Stimulated activated CD4-positive, alpha-beta T cell treated with anti-CD3 and anti-CD28 coated beads, Interleukin-4, amount 100 ng/mL, for 4 hours (primary cell): Measurements from ENCODE around the gene C9orf153.
"Not testable (repeated sequence)": the region's sequence is repeated elsewhere in the genome, so short reads cannot be mapped to it uniquely, and the experiment has no call there.

ENCODE experiments used
- DNase-seq, 2 experiments: peaks; one replicate each; pipeline ENCODE4 v3.0.0-alpha.2; 2020

The C9orf153 gene

DNA sequence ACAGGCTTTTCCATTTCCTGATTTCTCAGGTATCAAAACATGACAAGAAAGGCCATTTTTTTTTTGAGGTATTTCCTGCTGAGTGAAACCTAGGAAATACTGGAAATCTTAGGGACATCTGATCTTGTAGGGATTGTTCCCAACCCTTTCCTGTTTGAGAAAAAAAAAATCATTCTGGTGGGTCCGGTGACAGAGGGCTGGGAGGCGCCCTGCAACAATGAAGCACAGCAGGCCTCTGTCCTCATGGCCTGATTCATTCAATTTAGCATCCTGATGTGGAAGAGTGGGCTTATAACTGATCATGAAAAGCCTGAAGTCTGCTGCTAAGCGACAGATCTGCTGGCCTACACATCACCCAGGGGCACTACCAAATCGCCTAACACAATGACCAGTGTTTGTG lies 3.0 kb upstream of the C9orf153 start:
- no peak for DNase-seq

DNA sequence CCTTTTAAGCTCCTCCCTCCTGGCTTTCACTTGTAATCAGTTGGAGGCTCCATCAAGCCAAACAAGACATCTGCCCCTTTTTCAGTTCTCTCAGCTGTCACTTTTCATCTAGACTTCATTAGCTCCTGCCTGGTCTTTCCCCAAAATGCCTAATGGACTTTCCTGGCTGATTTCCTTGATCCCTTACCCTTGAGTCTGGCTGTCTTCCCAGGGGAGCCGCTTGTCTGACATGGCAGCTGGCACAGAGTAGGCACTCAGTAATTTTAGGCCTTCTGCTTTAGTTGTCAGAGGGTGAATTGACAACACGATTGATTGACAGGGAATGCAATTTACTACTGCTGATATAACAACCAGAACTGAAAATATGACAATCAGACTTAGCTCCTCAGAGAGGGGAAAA lies 2.1 kb downstream of the C9orf153 start:
- DNase-seq = no peak

DNA sequence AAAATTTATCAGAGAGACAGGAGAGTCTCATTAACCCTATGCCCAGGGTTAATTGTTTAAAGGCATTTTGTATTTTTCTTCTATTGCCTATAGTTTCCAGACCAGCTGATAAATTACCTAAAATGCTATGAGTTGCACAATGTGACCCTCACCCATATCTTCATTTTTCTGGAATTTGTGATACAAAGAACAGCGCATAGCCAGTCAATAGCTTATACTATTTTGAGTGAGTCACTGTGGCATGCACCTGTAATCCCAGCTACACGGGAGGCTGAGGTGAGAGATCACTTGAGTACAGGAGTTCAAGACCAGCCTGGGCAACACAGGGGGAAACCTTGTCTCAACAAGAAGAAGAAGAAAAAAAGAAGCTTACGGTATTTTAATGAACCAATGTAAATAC lies 2.8 kb downstream of the C9orf153 start:
- DNase-seq = no peak

DNA sequence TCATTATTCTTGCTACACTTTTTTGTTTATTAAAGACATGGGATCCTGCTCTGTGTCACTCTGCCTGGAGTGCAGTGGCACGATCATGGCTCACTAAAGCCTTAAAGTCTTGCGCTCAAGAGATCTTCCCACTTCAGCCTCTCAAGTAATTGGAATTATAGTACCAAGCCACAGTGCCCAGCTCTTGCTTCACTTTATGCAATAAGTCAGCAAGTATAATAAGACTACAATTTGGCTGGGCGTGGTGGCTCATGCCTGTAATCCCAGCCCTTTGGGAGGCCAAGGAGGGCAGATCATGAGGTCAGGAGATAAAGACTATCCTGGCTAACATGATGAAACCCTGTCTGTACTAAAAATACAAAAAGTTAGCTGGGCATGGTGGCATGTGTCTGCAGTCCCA lies 5.9 kb downstream of the C9orf153 start:
- no peak for DNase-seq

DNA sequence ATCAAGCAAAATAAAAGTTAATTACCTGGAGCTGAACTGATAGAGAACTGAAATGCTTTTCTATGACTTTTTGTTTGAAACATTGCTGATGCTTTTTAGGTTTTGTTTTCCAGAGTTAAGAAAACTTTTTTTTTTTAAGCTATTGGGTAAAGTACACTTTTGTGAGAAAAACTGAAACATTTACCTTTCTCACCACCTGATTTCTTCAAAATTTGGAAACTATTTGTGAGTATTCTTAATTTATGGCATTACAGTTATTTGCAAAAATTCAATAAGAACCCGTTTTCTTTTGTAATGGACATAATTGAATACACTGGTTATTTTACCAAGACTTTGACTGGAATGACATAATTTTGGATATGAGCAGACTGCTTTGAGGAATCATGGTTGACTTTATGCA lies 6.6 kb downstream of the C9orf153 start:
- DNase-seq = no peak

DNA sequence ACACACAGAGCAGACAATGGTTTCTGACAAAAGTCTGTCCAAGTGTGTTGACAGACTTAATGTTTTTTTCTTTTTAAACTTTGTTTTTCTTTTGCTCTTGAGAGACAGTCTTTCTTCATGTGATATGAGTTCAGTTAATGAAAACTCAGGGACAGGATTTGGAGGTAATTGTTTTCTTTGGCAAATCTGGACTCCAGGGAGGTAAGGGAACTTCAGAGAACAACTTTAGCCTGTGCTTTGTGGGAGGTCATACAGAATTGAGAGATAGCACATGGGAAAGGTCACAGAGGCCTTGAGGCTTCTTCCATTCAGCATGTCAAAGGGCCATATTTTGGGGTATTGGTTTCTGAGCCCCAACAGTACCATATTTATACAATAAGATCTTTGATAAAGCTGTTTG lies 9.3 kb downstream of the C9orf153 start:
- DNase-seq = no peak

DNA sequence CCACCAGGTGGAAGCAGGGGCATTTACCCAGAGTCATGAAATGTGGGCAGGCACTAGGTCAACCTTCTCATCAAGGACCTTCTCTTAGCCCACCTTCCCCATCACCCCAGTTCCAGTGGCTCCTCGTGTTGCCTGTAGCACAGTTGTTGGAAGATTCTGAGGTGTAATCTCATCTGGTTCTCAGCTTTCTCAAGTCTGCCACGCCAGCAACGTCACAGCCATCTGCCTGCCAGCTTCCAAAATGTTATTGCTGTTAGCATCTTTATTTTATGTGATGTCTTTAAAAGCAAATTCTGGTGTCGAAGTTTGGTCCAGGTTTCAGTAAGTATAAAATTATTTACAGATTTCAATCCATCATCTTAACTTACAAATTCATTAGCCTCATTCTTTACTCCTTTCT lies 10.7 kb downstream of the C9orf153 start:
- DNase-seq = no peak

DNA sequence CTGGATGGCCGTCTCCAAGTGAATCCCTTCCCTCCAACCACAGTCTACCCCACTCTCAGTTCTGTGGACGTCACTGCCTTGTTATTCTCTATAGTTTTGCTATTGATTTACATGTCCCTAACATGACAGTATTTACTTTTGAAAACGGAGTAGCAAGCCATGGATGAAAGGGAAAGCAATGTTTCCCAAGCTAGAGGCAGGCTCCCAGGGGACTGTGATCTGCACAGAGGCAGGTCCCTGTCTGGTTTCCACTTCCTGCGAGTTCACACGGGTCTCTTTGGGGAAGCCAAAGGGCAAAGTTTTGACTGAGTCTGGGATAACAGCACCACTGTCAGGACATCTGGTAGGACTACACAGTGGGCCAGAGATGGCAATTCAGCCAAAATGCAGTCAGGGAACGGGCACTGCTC lies 12.7 kb downstream of the C9orf153 start:
- no peak for DNase-seq

DNA sequence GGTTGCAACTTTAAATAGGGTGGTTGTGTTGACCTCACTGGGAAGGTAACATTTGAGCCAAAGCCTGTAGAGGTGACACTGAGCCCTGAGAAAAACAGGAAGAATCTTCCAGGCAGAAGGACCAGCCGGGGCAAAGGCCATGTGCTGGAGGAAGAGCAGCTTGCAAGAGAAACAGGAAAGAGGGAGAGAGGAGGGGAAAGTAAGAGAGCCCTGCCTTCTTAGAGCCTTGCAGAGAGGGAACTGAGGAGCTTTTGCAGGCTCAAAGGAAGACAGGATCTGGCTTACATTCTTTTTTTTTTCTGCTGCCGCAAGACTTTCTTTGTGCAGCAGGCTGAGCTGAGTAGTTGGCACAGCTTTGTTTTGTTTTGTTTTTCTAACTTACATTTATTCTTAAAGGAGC lies 17.4 kb downstream of the C9orf153 start:
- DNase-seq = no peak

DNA sequence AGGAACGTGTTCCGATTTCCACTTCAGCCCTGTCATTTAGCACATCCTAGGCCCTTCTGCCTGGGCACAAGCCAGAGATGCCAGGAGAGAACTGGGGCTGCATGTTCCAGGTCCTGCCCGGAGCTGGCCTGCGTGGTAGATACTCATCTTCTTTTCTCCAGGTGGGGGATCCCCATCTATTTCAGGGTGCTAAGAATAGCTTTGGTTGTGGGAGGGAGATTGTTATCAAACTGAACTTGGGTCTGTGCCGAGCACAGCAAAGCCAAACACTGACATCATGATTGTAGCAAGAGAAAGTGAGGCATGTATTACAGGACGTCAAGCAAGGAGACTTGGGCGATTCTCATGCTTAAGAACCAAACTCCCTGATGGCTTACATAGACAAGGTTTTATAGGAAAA lies 18.2 kb downstream of the C9orf153 start:
- DNase-seq = no peak

DNA sequence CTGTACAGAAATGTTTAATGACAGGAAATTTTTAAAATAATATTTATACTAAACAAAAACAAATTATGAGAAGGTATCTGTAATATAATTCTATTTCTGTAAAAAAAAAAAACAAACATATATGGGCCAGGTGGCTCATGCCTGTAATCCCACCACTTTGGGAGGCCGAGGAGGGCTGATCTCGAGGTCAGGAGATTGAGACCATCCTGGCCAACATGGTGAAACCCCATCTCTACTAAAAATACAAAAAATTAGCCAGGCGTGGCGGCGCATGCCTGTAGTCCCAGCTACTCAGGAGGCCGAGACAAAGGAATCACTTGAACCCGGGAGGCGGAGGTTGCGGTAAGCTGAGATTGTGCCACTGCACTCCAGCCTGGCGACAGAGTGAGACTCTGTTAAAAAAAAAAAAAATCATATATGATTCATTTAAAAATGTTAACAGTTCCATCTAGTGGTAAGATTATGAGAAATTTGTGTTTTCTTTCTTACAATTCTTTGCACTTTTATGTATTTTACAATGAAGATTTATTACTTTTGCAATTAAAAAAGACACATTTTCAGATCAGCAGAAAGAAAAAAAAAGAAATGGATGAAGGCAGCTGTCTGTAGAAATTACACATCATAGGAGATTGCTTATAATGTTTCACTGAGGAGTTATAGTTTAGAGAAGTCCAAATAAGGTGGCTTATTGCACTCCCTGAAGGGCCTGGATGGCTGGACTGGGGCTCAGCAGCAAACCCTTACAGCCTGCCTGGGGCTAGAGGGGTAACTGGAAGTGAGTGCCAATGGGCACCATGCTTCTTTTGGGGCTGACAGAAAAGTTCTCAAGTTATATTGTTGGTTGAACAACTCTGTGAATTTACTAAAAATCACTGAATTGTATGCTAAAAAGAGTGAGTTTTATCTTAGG lies 20.3 kb downstream of the C9orf153 start:
- DNase-seq = no peak

DNA sequence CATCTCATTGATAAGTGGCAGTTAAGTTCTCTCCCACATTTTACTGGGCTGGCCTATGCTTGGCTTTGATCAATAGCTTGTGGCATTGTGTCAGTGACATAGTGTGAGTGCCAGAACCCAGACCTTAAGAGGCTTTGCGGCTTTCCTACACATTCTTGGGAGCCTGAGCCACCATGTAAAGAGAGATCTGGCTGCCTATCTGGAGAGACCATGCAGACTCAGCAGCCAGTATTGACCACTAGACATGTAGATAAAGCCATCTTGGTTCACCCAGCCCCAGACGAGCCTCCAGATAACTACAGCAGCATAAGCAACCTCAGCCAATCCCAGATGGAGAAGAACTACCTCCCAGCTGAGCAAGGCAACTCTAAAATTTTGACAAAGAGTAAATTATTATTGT lies 28.6 kb downstream of the C9orf153 start:
- no peak for DNase-seq

DNA sequence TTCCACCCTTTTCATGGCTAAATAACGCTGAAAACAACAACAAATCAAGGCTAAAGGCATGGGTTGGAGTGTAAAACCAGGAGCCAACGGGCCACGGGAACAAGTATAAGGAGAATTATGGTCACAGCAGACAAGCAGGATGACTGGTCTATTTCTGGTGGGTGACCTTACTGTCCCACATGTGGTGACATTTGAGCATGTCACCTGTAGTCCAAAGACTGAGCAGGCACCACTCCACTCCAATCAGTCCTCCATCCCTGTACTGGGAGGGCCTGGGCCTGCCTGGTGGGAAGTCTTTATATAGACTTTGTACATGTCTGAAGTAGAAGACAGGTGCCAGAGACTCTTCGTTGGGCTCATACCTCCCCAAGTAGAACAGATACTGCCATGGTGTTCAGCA lies 36.8 kb downstream of the C9orf153 start:
- DNase-seq = no peak

DNA sequence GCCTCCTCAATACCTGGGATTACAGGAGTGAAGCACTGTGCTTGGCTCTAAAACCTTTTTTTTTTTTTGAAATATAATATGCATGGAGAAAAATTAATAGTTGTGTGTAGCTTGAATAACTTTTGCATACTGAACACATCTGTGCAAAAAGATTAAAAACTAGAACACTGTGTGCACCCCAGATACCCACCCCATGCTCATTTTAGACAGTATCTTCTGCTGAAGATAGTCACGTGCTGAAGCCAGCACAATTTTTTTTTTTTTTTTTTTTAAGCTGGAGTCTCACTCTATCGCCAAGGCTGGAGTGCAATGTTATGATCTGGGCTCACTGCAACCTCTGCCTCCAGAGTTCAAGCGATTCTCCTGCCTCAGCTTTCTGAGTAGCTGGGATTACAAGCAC lies 39.9 kb downstream of the C9orf153 start:
- no peak for DNase-seq

DNA sequence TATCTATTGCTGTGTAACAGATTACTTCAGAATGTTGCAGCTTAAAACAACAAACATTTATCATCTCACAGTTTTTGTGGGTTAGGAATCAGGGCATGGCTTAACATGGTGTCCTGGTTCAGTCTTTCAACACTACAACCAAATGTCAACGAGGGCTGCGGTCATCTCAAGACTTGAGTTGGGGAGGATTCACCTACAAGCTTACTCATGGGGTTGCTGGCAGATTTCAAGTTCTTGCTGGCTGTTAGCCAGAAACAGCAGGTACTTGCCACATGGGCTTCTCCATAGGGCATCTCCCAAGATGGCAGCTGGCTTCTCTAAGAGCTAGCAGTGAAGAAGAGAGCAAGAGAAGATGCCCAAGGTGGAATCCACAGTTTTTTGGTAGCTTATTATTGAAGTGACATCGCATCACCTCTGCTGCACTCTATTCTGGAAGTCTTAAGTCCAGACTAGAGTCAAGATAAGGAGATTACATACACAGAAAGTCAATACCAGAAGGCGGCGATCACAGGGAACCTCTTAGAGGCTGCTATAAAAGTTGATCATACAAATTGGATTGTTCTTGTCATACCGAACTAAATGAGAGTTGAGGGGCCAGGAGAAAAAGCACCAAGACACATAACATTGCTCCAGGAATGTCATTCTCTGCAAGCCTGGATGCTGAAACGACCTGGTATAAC lies 42.2 kb downstream of the C9orf153 start:
- no peak for DNase-seq

DNA sequence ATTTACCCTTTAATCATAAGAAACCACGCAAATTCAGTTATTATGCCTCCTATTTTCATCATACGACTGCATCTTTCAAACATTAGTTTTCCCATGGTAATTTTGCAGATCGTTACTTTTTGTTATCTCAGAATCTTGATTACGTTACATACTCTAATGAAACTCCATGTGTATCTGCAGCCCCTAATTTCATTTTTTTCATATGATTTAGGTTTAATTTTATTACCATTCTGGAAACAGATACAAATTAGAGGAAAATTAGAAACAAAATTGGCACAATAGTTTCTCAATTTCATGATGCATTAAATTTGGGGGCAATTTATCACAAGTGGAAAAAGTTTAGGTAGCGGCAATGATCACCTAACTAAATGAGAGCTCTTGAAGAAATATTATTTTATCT lies 52.3 kb downstream of the C9orf153 start:
- no peak for DNase-seq

DNA sequence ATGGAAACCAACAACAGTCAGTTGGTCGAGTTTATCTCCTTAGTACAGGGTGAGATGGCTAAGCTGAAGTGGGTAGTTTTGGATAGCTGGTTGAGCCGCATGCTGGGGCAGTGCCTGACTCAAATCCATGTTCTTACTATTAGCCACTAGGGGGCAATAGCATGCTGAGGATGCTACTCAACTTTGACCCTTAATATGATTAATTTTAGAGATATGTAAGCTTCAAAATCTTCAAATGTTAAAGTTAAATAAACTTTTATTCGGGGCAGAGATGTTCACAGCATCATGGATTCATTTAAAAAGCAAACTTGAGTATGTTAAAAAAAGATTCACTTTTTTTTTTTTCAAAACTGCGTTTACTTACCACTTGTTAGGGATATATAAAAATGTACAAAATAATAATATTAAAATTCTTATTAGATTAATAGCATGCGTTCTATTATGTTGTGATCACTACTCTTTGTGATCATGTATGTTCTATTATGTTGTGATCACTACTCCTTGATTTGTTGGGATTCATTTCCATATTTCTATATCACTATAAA lies 57.0 kb downstream of the C9orf153 start:
- no peak for DNase-seq

DNA sequence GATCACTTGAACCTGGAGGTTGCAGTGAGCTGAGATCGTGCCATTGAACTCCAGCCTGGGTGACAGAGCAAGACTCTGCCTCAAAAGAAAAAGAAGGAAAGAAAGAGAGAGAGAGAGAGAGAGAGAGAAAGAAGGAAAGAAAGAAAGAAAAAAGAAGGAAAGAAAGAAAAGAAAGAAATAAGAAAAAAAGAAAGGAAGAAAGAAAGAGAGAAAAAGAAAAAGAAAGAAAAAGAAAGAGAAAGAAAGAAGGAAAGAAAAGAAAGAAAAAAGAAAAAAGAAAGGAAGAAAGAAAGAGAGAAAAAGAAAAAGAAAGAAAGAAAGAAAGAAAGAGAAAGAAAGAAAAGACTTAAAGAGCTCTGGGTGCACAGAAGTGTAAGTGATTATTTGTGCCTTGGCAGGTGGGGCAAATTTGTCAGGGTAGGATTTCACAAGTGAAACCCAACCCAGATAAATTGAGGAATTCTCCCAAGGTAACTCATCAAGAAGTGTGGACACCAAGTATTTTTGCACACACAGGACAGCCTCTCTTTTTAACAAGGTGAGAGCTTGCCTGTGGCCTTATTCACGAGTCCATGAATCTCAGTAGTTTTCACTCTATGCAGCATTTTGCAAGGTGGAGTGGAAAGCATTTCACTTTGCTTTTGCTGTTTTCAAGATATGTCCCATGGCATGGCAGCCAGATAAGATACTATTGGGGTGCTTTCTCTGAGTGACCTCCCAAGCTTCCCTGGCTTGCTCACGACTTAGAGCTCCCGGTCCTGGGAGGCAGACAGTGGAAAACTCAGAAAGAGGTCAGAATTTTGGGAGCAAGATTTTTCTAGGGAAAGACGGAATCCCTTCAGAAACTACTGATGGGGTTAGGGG lies 57.8 kb downstream of the C9orf153 start:
- no peak for DNase-seq

DNA sequence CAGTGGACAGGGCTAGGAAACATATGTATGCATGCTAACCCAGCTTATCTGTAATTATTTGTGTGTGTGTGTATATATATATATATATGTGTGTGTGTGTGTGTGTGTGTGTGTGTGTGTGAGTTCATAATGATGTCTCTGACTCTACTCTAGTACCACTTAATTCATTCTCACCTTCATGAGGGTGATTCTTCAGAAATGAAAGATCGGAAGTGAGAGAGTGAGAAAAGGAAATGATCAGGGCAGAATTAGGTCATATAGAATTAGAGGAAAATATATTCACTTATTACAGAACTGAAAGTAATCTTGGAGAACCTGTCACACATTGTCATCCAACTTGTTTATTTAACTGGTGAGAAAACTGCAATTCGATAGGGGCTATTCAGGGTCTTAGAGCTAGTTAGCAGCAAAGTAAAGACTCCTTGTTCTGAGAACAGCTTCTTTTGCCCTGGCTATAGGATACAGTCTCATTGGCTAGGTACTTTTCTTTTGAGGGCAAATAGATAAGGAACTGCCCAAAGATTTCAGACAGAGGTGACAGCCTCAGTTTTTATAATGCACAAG lies 58.8 kb downstream of the C9orf153 start:
- DNase-seq = no peak

DNA sequence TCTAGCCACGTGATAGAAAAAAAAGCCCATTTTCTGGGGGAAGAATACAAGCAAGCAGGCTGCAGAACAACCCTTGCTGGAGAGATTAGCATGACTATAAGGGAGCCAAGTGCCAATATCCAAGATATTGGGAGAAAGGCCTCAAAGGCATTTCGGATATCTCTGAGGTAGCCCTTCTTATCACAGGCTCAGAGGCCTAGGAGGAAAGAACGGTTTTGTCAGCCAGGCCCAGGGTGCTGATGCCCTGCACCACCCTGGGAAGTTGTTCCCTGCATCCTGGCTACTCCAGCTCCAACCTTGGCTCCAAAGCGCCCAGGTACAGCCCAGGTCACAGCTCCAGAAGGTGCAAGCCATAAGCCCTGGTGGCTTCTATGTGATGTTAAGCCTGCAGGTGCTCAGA lies 66.4 kb downstream of the C9orf153 start:
- DNase-seq = no peak

DNA sequence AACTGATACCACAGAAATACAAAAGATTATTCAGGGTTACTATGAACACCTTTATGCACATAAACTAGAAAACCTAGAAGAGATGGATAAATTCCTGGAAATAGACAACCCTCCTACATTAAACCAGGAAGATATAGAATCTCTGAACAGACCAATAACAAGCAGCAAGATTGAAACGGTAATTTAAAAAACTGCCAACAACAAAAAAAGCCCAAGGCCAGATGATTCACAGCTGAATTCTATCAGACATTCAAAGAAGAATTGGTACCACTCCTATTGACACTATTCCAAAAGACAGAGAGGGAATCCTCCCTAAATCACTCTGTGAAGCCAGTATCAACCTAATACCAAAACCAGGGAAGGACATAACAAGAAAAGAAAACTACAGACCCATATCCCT lies 68.8 kb downstream of the C9orf153 start:
- not testable (repeated sequence) for DNase-seq

DNA sequence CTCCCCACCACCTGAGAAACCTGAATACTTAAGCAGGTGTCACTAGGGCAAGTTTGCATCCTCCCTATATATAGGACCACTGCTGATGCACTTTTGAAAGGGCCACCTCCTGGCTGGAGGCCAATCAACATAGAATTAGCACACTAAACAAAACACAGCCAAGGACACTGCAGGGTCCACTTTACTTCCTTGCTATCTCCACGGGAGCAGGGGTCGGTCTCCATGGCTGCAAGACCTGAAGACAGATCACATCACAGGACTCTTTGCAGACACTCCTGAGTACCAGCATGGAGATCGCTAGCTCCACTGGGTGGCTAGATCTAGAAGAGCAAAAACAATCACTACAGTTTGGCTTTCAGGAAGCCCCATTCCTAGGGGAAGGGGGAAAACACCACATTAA lies 72.3 kb downstream of the C9orf153 start:
- DNase-seq = no peak

DNA sequence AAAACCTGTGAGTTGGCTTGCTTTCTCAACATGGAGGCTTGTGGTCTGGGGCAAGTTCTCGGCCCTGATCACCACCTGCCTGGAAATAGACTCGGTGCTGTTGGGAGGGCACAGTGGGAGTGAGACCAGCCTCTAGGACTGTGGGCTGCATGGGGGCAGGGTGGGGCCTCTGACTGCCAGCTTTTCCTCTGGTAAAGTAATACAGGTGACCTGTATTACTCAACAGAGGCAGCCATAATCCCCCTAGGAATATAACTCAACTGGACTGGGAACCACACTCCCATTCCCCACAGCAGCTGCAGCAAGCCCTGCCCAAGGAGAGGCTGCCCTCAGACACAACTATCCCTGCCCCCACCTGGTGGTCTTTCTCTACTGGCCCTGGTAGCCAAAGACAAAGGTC lies 72.8 kb downstream of the C9orf153 start:
- no peak for DNase-seq
